Left cardiac atrium (tissue), 4 donors: Measurements from ENCODE around the gene SKI. TPM values are rescaled to one million over a fixed set of nuclear protein-coding genes. Genes with fewer than 3 reads are reported as not detected.
"Not testable (repeated sequence)": the region's sequence is repeated elsewhere in the genome, so short reads cannot be mapped to it uniquely, and the experiment has no call there.

Experiments used
- ATAC-seq, 2 donors: fragments of 200-7000 bp; cut with Tn5 transposase; one replicate each; pipeline ENCODE4 v1.9.1; 2020; ENCODE audit warnings: mild to moderate bottlenecking in 2 of 2, moderate library complexity in 2 of 2
- DNase-seq: peaks from one replicate; pipeline ENCODE4 v3.0.0-alpha.2; 2020
- intact Hi-C, 2 donors: fragments of 100-400 bp; cut with DNase I; formaldehyde crosslinking; loops; one replicate each; pipeline versions ENCODE4 v1.14.1 to v1.15.1; 2022 to 2023
- total RNA-seq, 2 donors: library from RNA; stranded (reverse); fragmentation: NEBNext Ultra II Directional; extraction: Animal tissue kit (Norgen Biotek cat#: 25700); gene quantifications; one replicate each; pipeline ENCODE4 v1.2.1, GENCODE V29; 2021
- donor health status: DM: no; HTN: yes; CAD: no.
- donor health status: DM: no; HTN: yes; CAD: no; lungs with severe emphysema.
- donor health status: DM: yes; HTN: yes; CAD: no.
- donor health status: Dilated cardiomyopathy.

The SKI gene
- total RNA-seq, 2 donors from 2014 or later: 47.1 to 66.9 TPM

GRCh38 chr1:2331580-2331979 is 103.5 kb downstream of the SKI start:
- intact Hi-C loops: not testable (repeated sequence)
- ATAC-seq: peak in 1 of 2 donors; percentile 16

DNA sequence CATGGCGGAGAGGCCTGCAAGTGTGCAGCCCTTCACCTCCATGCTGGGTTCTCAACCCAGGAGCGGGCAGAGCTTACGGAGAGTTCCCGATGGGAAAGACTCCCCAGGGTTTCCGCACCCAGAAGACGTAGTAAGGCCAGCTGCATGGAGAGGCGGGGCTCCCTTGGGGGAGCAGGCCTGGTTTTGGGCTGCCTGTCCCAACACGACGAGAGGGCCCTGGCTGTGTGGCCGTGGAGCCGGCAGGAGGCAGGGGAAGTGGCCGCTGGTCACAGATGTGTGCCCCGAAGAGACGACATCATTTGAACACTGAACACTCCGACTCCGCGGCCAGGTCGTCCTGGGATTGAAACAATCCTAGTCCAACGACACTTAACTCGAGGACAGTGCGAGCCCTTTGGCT is 106.2 kb downstream of the SKI start:
- DNase-seq (no peak), ATAC-seq (no peak)
- intact Hi-C loops: no loop called here

More at GRCh38 chr1:2331580-2331979, 103.5 kb downstream of the SKI start:
- DNase-seq: not testable (repeated sequence)

- DNase-seq (no peak), ATAC-seq (peak in 1 of 2 donors; percentile 7)
- intact Hi-C loops: no loop called here
Observed at GRCh38 chr1:2334883-2335534, 106.9 kb downstream of the SKI start.

DNA sequence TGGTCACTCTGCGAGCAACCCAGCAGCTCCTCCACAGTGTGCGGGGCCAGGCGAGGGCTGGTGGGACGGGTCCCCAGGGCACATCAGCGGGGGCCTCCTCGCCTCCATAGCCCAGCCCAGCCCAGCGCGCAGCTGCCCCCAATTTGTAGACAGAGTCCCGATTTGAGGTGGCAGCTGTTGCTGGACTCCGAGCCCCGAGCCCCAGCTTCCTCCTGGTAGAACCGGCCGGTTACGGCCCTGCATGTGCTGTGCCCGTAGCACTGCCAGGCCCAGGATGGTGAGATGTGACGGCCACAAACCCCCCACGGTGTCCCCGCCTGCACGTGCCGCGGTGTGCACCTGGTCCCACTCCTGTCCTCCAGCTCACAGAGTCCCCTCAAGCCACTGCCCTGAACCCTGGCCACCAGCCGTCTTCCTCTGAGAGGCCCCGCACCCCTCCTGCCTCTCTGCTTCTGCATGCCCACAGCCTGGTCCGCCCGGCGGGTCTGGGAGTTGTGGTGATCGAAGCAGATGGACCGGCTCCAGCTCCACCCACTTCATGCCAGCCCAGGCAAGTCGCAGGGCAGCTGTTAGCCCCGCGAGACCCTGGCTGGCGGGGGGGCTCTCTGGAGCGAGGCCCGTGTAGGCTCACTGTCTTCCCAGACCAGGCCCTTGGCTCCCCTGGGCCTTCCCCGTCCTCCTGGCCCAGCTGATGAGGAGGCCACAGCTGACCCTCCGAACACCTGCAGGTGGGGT is 107.8 kb downstream of the SKI start:
- DNase-seq: no peak
- no peak for ATAC-seq
- intact Hi-C loops: no loop called here

DNA sequence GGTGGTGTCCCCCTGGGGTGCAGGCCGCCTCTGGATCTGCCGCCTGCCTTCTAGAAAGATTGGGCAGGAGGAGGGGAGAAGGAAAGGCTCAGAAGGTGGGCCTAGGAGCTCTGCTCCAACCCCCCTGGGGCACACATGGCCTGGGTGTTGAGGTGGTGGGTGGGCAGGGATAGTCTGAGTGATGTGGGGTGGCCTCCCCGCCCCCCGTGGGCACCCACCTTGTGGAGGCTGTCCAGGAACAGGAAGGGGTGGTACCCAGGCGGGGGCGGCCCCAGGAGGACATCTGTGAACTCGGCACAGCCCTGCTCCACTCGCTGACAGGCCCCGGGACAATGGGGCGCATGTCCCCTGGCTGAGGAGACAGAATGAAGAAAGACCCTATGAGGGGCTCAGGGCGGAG is 108.4 kb downstream of the SKI start:
- no peak for DNase-seq
- ATAC-seq: no peak
- intact Hi-C loops: no loop called here

GRCh38 chr1:2337081-2337480 is 109.0 kb downstream of the SKI start:
- DNase-seq (no peak), ATAC-seq (no peak)
- intact Hi-C loops: no loop called here

DNA sequence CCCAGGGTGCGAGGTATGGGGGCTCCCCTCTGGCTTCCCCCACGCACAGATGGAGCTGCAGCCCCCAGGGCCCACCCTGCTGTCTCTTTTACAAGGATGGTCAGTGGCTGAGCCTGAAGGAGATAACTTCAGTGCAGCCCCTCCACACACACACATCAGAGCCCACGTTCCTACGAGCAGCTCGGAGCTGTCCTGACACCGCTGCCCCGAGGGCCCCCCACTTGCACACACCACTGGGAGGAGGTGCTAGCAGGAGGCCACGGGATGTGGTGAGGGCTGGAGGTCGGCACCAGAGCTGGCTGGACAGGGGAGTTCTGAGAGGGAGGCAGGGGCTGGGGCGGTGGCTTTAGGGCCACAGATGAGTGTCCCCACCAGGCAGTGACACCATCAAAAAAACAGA is 109.4 kb downstream of the SKI start:
- intact Hi-C loops: no loop called here
- ATAC-seq (no peak), DNase-seq (no peak)

DNA sequence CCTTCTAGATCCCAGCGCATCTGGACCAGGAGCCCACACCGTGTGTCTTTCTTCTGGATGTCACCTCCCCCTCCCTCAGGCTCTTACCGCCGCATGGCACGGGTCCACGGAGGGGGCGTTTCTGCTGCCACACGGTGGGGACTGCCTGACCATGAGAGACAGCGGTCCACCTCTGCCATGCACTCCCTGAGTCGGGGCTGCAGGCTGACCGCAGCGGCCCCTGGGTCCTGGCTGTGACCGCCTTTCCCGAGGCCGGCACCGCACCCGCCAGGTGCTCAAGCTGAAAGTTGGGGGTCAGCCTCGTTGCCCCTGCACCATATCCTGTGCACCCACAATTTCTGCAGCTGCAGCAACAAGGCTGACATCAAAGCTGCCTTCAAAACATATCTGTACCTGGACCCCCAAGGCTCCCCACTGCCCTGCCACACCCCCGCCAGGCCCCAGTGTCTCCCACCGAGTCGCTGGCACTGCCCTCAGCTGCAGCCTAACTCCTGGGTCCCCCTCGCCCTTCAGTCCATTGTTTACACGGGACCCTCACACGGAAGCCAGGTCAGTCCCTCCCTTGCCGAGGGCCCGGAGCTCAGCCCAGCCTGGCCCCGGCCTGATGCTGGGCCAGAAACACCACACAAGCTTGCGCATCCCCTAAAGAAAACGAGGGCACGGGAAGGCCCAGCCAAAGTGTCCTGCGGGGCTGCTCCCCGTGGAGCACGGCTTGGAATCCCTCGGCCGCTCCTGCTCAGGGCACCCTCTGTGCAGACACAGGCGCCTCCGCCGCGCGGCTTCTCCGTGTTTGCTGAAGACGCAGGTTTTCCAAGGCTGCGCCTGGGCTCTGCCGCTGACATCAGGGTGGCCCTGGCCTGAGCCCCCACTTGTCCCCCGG is 111.3 kb downstream of the SKI start:
- no peak for ATAC-seq
- intact Hi-C loops: no loop called here
- no peak for DNase-seq

DNA sequence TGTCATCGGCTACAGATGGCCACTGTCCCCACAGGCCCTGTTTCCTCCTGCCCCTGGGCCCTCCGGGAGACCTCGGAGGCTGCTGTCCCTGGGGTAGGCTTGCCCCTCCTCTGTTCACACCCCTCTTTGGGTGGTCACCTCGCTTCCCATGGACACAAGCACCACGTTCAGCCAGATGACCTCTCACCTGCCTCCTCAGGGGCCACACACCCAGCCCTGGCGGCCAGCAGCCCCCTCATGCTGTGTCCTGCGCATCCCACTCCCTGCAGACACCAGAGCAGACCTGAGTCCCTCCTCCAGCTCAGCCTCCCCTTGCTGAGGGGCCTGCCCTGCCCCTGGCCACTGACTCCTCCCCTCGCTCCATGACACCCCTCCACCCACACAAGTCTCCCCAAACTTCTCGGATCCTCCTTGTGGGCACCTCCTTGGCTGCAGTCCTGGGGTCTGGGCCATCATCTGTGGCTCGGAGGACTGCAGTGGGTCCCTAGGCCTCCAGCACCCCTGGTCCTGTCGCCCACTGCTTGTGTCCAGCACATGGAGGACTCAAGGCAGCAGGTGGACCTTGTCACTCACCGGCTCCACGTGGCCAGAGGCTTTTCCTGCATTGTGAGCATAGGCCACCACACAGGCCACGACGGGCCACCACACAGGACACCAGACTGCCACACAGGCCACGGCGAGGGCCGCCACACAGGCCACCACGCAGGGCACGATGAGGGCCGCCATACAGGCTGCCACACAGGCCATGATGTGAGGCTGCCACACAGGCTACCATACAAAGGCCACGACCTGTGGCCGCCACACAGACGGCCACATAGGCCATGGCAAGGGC is 112.2 kb downstream of the SKI start:
- DNase-seq (no peak), ATAC-seq (no peak)
- intact Hi-C loops: no loop called here

DNA sequence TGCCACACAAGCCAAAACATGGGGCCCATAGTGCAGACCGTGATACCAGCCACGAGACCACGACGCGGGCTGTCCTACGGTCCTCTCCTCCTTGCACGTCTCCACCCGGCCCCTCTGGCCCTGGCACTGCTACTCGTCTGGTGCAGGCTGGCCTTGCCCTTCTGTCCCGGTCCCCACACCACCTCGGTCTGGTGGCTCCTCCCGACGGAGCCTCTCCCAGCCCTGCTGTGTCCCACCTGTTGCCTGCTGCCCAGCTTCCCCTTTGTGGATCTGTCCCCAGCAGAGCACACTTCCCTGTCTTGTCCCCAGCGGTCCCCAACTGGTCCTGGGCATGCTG is 112.8 kb downstream of the SKI start:
- ATAC-seq (no peak), DNase-seq (no peak)
- intact Hi-C loops: no loop called here

DNA sequence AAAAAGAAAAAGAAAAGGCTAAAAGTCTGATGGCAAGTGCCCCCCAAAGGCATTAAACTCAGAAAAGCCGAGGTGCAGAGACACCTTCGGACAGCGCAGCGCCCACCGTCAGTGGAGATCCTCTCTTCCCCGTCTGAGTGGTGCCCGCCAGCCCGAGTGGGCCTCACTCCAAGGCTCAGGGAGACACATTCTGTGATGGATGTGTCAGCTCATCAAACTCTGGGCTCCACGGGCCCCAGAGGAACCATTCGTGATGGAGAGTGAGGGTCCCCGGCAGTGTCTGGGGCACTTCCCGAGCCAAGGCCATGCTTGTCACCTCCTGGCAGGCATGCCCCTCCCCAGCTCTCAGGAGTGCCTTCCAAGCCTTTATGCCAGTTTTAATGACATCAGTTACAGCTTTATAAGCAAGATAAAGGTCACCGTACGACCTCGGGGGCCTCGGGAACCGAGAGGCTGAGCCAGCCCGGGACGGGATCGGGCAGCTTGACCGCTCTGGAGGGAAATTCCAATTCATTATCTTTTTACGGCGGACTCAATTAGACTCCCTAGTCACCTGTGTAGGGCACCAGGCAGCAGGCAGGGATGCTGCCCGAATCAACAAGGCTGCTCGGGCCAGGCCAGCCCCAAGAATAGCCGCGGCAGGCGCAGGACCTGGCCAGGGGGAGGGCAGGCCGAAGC is 113.7 kb downstream of the SKI start:
- no peak for ATAC-seq
- DNase-seq: peak; percentile 12
- intact Hi-C loops: no loop called here

- peak; percentile 15 for DNase-seq
- intact Hi-C loops: no loop called here
- no peak for ATAC-seq
Observed at GRCh38 chr1:2342384-2343022, 114.4 kb downstream of the SKI start.

DNA sequence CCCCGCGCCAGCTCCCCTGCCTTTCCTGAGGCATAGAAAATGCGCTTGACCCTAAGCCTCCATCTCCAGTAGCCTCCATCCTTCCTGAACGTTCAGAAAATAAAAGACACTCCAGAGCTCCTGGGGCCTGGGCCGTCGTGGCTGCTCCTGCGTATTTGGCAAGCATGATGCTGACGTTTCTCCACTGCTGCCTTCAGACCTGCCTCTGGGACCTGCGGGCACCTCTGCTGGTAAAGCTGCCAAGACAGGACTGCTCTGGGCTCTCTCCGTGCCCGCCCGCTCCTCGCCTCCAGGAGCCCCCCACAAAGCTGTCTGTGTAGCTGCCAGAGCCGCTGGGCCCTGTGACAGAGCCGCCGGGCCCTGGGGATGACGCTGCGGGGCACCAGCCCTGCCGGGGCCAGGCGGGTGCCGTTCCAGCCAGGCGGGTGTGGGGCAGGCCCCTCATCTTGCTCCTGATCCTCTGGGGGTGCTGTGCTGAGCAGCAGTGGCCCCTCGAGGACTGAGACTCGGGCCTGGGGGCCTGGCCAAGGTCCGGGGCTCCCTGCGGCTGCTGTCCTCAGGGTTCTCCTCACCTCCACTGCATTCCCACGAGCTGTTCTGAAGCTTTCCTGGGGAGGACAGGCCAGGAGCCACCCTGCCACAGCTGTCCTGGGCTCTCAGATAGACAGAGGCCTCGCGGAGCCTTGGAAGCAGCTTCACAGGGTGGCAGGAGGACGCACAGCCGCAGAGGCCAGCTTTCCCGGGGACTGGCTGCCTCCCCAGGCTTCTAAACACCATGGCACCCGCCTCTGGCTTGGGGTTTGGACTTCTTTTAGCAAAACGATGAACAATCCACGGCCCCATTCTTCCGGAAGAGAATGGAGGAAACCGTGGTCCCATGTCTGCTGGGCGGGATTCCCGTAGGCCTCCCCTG is 115.2 kb downstream of the SKI start:
- ATAC-seq: no peak
- intact Hi-C loops: no loop called here
- no peak for DNase-seq

DNA sequence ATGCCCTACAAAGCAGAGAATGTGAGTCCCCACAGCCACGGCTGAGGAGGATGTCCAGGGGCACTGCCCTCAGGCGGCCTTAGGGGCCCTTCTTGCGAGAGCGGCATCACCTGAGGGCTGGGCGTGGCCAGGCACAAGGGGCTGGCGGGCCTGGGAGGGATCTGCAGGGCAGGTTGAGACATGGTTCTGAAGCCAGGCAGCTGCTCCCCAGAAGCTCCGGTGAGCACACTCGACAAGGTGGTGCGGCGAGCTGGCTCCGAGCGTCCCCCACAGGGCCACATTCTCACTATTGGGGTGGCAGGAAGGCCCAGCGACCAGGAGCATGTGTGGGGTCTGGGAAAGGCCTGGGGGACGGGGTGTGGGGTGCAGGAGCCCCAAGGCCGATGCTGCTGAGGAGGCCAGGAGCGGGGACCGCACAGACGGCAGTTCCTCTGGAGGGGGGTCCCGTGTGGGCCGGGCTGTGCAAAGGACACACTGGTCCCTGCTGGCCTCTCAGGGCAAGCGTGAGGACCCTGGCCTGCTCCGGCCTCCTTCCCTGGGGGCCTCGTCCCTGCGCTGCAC is 116.1 kb downstream of the SKI start:
- intact Hi-C loops: no loop called here
- DNase-seq (peak; percentile 20), ATAC-seq (no peak)

DNA sequence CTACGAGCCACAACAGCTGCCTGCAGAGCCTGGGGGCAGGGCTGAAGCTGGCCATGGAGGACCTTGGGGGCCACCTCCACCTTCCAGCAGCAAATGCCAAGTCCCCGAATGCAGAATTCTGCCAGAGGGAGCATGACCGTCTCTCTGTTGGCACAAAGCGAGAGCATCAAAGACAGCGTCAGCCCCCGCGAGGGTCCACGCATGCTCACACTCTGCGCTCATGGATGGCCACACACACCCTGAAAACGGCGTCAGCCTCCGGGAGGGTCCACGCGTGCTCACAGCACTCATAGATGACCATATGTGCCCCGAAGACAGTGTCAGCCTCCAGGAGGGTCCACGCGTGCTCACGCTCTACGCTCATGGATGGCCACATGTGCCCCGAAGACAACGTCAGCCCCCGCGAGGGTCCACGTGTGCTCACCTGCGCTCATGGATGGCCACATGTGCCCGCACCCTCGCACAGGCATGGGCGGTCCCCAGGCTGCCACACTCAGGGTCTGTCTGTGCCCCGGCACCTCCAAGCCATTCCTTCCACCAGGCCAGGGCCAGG is 116.7 kb downstream of the SKI start:
- ATAC-seq (no peak), DNase-seq (peak; percentile 13)
- intact Hi-C loops: no loop called here

- intact Hi-C loops: no loop called here
- ATAC-seq (no peak), DNase-seq (no peak)
Observed at GRCh38 chr1:2345297-2346075, 117.4 kb downstream of the SKI start.
